Measurements from ENCODE around the gene RPH3AL.

- no peak for TF ChIP-seq POLR2A (IDR thresholded peaks at IDR 0.05)
- no peak for TF ChIP-seq POLR2AphosphoS5 (IDR thresholded peaks at IDR 0.05)
Observed at GRCh38 chr17:185445-186138, 167.0 kb downstream of the RPH3AL start.

Data from transverse colon (tissue), 3 donors.